Stimulated activated CD4-positive, alpha-beta T cell treated with anti-CD3 and anti-CD28 coated beads, Interleukin-4, amount 100 ng/mL, for 48 hours (primary cell): ENCODE measurements around the gene LIN28A.
"Not testable (repeated sequence)": the region's sequence is repeated elsewhere in the genome, so short reads cannot be mapped to it uniquely, and the experiment has no call there.

ENCODE experiments used
- DNase-seq, 2 donors: peaks; one replicate each; pipeline ENCODE4 v3.0.0-alpha.2; 2020; ENCODE audit warnings: low read depth in 2 of 2

The LIN28A gene

GRCh38 chr1:26410706-26411623, at the start of gene LIN28A:
TSS of gene LIN28A (plus strand) at chr1:26410817. CDS start at chr1:26410892, 75 bp downstream.
- no peak for DNase-seq

GRCh38 chr1:26361605-26362122, 49.0 kb upstream of the LIN28A start:
- DNase-seq, result no peak

- no peak for DNase-seq
These were observed 48.3 kb upstream of the LIN28A start for GRCh38 chr1:26362331-26362730.

- peak; percentile 83 to 89 for DNase-seq
These were observed 46.8 kb upstream of the LIN28A start for GRCh38 chr1:26363549-26364448.

- no peak for DNase-seq
These were observed 45.7 kb upstream of the LIN28A start for GRCh38 chr1:26364956-26365355.

GRCh38 chr1:26367441-26367840, 43.2 kb upstream of the LIN28A start:
- DNase-seq, result no peak

- no peak for DNase-seq
These were observed 42.6 kb upstream of the LIN28A start for GRCh38 chr1:26368006-26368405.

GRCh38 chr1:26368486-26368885, 42.1 kb upstream of the LIN28A start:
- DNase-seq, result no peak

GRCh38 chr1:26370591-26371382, 39.8 kb upstream of the LIN28A start:
- DNase-seq, result no peak

- DNase-seq, result no peak
These were observed 38.6 kb upstream of the LIN28A start for GRCh38 chr1:26372039-26372438.

GRCh38 chr1:26372611-26373010, 38.0 kb upstream of the LIN28A start, which contains the start of gene ZNF683:
TSS of gene ZNF683 (minus strand) at chr1:26372750. CDS start at chr1:26368571, 4,179 bp downstream.
- DNase-seq, result not testable (repeated sequence)

- no peak for DNase-seq
These were observed 37.3 kb upstream of the LIN28A start for GRCh38 chr1:26373281-26373680.

GRCh38 chr1:26373789-26374188, 36.8 kb upstream of the LIN28A start:
- no peak for DNase-seq

GRCh38 chr1:26374361-26374760, 36.3 kb upstream of the LIN28A start:
- DNase-seq, result not testable (repeated sequence)

- no peak for DNase-seq
These were observed 35.5 kb upstream of the LIN28A start for GRCh38 chr1:26375081-26375480.

- no peak for DNase-seq
These were observed 34.6 kb upstream of the LIN28A start for GRCh38 chr1:26376050-26376449.

- peak; percentile 37 to 52 for DNase-seq
These were observed 32.3 kb upstream of the LIN28A start for GRCh38 chr1:26378088-26378878.

GRCh38 chr1:26378879-26379251, 31.8 kb upstream of the LIN28A start:
- no peak for DNase-seq

GRCh38 chr1:26384076-26384475, 26.5 kb upstream of the LIN28A start:
- no peak for DNase-seq

- DNase-seq, result not testable (repeated sequence)
These were observed 25.6 kb upstream of the LIN28A start for GRCh38 chr1:26385063-26385462.
